H9 (cell line): ENCODE results near the gene RBKS. TPM values are rescaled to one million over a fixed set of nuclear protein-coding genes. Genes with fewer than 3 reads are reported as not detected.

Experiments
- DNase-seq: peaks from one replicate; pipeline ENCODE4 v3.0.0-alpha.2; 2017
- H2AFZ ChIP-seq: one replicate; pipeline ENCODE4 v1.6.1; 2013; ENCODE audit warnings: mild to moderate bottlenecking, low read length, control low read depth, moderate library complexity
- H2AK5ac ChIP-seq: 2 replicates; pipeline ENCODE4 v1.6.1; 2013; ENCODE audit warnings: low read length, control low read depth, mixed read lengths; ENCODE audit not compliant: insufficient read length
- H2BK120ac ChIP-seq: one replicate; pipeline ENCODE4 v1.6.1; 2013; ENCODE audit warnings: low read depth, mild to moderate bottlenecking, low read length, control low read depth, inconsistent platforms; ENCODE audit not compliant: poor library complexity, severe bottlenecking
- H2BK12ac ChIP-seq: 2 replicates; pipeline ENCODE4 v1.6.1; 2013; ENCODE audit warnings: low read length, control low read depth, mixed read lengths, low read depth; ENCODE audit not compliant: insufficient read length
- H2BK15ac ChIP-seq: 2 replicates; pipeline ENCODE4 v1.6.1; 2013; ENCODE audit warnings: low read depth, low read length, control low read depth
- H2BK20ac ChIP-seq: one replicate; pipeline ENCODE4 v1.6.1; 2013; ENCODE audit warnings: low read depth, mild to moderate bottlenecking, low read length, control low read depth, inconsistent platforms; ENCODE audit not compliant: poor library complexity, severe bottlenecking
- H2BK5ac ChIP-seq: 2 replicates; pipeline ENCODE4 v1.6.1; 2013; ENCODE audit warnings: low read length, control low read depth, mixed read lengths; ENCODE audit not compliant: insufficient read length
- H3K14ac ChIP-seq: 2 replicates; pipeline ENCODE4 v1.6.1; 2013; ENCODE audit warnings: low read length, control low read depth; ENCODE audit not compliant: insufficient read depth
- H3K18ac ChIP-seq: 2 replicates; pipeline ENCODE4 v1.6.1; 2013; ENCODE audit warnings: low read depth, mild to moderate bottlenecking, mixed read lengths, low read length, control low read depth; ENCODE audit not compliant: insufficient read length
- H3K23ac ChIP-seq: 2 replicates; pipeline ENCODE4 v1.6.1; 2013; ENCODE audit warnings: low read length, control low read depth, mixed read lengths, low read depth; ENCODE audit not compliant: insufficient read length
- H3K23me2 ChIP-seq: 2 replicates; pipeline ENCODE4 v1.6.1; 2013; ENCODE audit warnings: low read depth, mild to moderate bottlenecking, mixed read lengths, low read length, control low read depth; ENCODE audit not compliant: insufficient read length, poor library complexity, severe bottlenecking
- H3K27ac ChIP-seq: 2 replicates; pipeline ENCODE4 v1.5.1; 2013; ENCODE audit warnings: low read length, control low read depth, mixed read lengths, low read depth; ENCODE audit not compliant: insufficient read length
- H3K27me3 ChIP-seq: 2 replicates; pipeline ENCODE4 v1.6.1; 2013; ENCODE audit warnings: low read length, control low read depth, inconsistent platforms; ENCODE audit not compliant: insufficient read depth
- H3K4ac ChIP-seq: 2 replicates; pipeline ENCODE4 v1.6.1; 2013; ENCODE audit warnings: low read depth, mild to moderate bottlenecking, control low read depth, inconsistent platforms, low read length, moderate library complexity
- H3K4me1 ChIP-seq: 2 replicates; pipeline ENCODE4 v1.6.1; 2013; ENCODE audit warnings: low read length, control low read depth, inconsistent platforms; ENCODE audit not compliant: insufficient read depth
- H3K4me2 ChIP-seq: 2 replicates; pipeline ENCODE4 v1.6.1; 2013; ENCODE audit warnings: low read length, control low read depth, mixed read lengths; ENCODE audit not compliant: insufficient read length, insufficient read depth
- H3K56ac ChIP-seq: 2 replicates; pipeline ENCODE4 v1.6.1; 2013; ENCODE audit warnings: low read depth, mild to moderate bottlenecking, mixed read lengths, low read length, control low read depth; ENCODE audit not compliant: insufficient read length
- H3K79me1 ChIP-seq: 2 replicates; pipeline ENCODE4 v1.6.1; 2013; ENCODE audit warnings: low read depth, mild to moderate bottlenecking, moderate library complexity, low read length, control low read depth, inconsistent platforms; ENCODE audit not compliant: insufficient read depth, poor library complexity, severe bottlenecking
- H3K79me2 ChIP-seq: 2 replicates; pipeline ENCODE4 v1.6.1; 2013; ENCODE audit warnings: low read length, control low read depth, inconsistent platforms; ENCODE audit not compliant: insufficient read depth
- H3K9ac ChIP-seq: 2 replicates; pipeline ENCODE4 v1.6.1; 2013; ENCODE audit warnings: low read length, control low read depth, mixed read lengths; ENCODE audit not compliant: insufficient read length; ENCODE audit errors: extremely low read depth
- H3K9me3 ChIP-seq: one replicate; pipeline ENCODE4 v1.6.1; 2013; ENCODE audit warnings: low read depth, low read length, inconsistent platforms; ENCODE audit not compliant: control insufficient read depth
- H3T11ph ChIP-seq: one replicate; pipeline ENCODE4 v1.6.1; 2013; ENCODE audit warnings: mild to moderate bottlenecking, low read length, control low read depth, inconsistent platforms
- H4K20me1 ChIP-seq: one replicate; pipeline ENCODE4 v1.6.1; 2013; ENCODE audit not compliant: control insufficient read depth, insufficient read length, insufficient read depth
- H4K5ac ChIP-seq: 2 replicates; pipeline ENCODE4 v1.6.1; 2013; ENCODE audit warnings: low read depth, mild to moderate bottlenecking, mixed read lengths, low read length, control low read depth; ENCODE audit not compliant: insufficient read length
- H4K8ac ChIP-seq: replicated peaks from 2 replicates; pipeline ENCODE4 v1.6.1; 2013; ENCODE audit warnings: low read length, control low read depth, mixed read lengths, low read depth; ENCODE audit not compliant: insufficient read length
- H4K91ac ChIP-seq: 2 replicates; pipeline ENCODE4 v1.6.1; 2013; ENCODE audit warnings: low read depth, mild to moderate bottlenecking, moderate library complexity, mixed read lengths, low read length, control low read depth; ENCODE audit not compliant: insufficient read length
- H3K27ac Mint-ChIP-seq, 3 experiments: 2 replicates in 2 of 3; 3 replicates in 1 of 3; pipeline ENCODE4 v1.8.0; 2020 to 2021; ENCODE audit warnings: mixed read lengths in 3 of 3, mild to moderate bottlenecking in 1 of 3, moderate library complexity in 1 of 3
- H3K27me3 Mint-ChIP-seq: 2 replicates; pipeline ENCODE4 v1.8.0; 2021; ENCODE audit warnings: low read depth, mild to moderate bottlenecking, moderate library complexity, mixed read lengths
- H3K36me3 Mint-ChIP-seq, 3 experiments: 2 replicates in 2 of 3; 3 replicates in 1 of 3; pipeline ENCODE4 v1.8.0; 2020 to 2021; ENCODE audit warnings: low read depth in 3 of 3, mixed read lengths in 3 of 3; ENCODE audit not compliant: insufficient read depth in 1 of 3
- H3K4me1 Mint-ChIP-seq, 2 experiments: 2 replicates each; pipeline ENCODE4 v1.8.0; 2020; ENCODE audit warnings: mixed read lengths in 2 of 2
- H3K4me3 Mint-ChIP-seq, 2 experiments: 2 replicates in 1 of 2; 3 replicates in 1 of 2; pipeline ENCODE4 v1.8.0; 2020 to 2021; ENCODE audit warnings: mild to moderate bottlenecking in 2 of 2, mixed read lengths in 2 of 2, moderate library complexity in 1 of 2
- H3K9me3 Mint-ChIP-seq, 2 experiments: 2 replicates in 1 of 2; 3 replicates in 1 of 2; pipeline ENCODE4 v1.8.0; 2020; ENCODE audit warnings: mild to moderate bottlenecking in 2 of 2, mixed read lengths in 2 of 2, moderate library complexity in 1 of 2
- WGBS: extraction: QIAGEN DNeasy Blood & Tissue Kit; methylation state at CpG from one replicate; pipeline ENCODE4 v1.1.7; 2013; ENCODE audit warnings: missing lambda C conversion rate, low lambda C conversion rate, mixed read lengths; ENCODE audit not compliant: insufficient read length; ENCODE audit errors: extremely low coverage; 5-methylcytosine and 5-hydroxymethylcytosine counted together
- total RNA-seq: library from RNA; stranded (reverse); gene quantifications from 2 replicates; pipeline ENCODE4 v1.2.1, GENCODE V29; 2021
- TF ChIP-seq, protein P1 (sequence below): fragments of 200-600 bp; sonication (generic); conservative IDR thresholded peaks from 3 replicates; pipeline ENCODE4 v1.8.0; 2021; ENCODE audit warnings: antibody characterized with exemption, mild to moderate bottlenecking

RBKS gene
- total RNA-seq, 1 experiment from 2014 or later, result 2.3 TPM

DNA sequence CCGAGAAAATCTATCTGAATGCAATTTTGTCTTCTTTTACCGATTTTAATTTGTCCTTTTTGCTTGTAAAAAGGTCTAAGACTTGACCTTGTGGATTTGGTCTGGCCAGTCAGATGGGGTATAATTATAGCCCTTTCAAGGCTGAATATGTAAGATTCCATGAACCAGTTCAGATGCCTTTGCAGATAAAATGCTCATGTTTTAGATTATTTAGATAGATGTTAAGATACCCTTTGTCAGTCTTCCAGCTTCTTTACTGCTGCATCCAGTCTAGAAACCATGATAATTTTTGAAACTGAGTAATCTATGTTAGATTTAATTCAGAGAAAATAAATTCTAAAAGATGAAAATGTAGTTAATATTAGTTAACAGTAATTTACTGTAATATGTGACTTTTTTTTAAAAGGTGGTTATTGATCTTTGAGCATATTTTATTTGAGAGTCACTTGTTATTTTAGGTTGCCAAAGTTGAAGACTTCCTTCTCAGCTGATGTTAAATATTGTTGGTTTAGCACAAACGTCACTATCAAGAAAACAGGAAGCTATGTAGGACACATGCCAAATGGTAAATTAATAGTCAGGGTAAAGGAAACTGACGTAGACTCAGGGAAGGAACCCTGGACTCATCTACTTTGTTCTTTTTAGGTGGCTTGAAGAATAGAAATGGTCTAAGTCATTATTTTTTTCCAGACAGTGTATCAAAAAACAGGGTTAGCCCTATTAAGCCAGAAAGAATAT lies 30.1 kb upstream of the RBKS start:
- Histone ChIP-seq H3K18ac (no peak overlapping the region), H2BK15ac (no peak overlapping the region), H3T11ph (no peak overlapping the region), H3K4me2 (no peak overlapping the region), H2AK5ac (no peak overlapping the region), H3K9ac (no peak overlapping the region), H3K14ac (no peak overlapping the region), H3K79me2 (no peaks in the 10 kb centered on the region), H4K91ac (no peak overlapping the region), H3K56ac (no peak overlapping the region), H3K9me3 (no peaks in the 10 kb centered on the region), H3K79me1 (no peaks in the 10 kb centered on the region), H4K20me1 (no peaks in the 10 kb centered on the region), H2BK5ac (no peak overlapping the region), H3K4ac (no peak overlapping the region), H4K8ac (no peak overlapping the region), H2BK12ac (no peak overlapping the region), H3K23ac (no peak overlapping the region), H4K5ac (no peak overlapping the region), H2BK20ac (no peak overlapping the region), H3K4me1 (no peaks in the 10 kb centered on the region), H3K27me3 (no peaks in the 10 kb centered on the region), H2BK120ac (no peak overlapping the region), H3K27ac (no peak overlapping the region), H2AFZ (no peak overlapping the region), H3K23me2 (no peaks in the 10 kb centered on the region)
- H3K4me3 Mint-ChIP-seq, result no peak overlapping the region
- H3K36me3 Mint-ChIP-seq, result no peaks in the 10 kb centered on the region
- DNase-seq, result no peak
- no peaks in the 10 kb centered on the region for H3K4me1 Mint-ChIP-seq
- WGBS, result no CpG with 5 or more reads among the region's 4 CpGs
- no peaks in the 10 kb centered on the region for H3K9me3 Mint-ChIP-seq
- H3K27me3 Mint-ChIP-seq, result no peaks in the 10 kb centered on the region
- H3K27ac Mint-ChIP-seq, result no peak overlapping the region
- TF ChIP-seq, protein P1, sequence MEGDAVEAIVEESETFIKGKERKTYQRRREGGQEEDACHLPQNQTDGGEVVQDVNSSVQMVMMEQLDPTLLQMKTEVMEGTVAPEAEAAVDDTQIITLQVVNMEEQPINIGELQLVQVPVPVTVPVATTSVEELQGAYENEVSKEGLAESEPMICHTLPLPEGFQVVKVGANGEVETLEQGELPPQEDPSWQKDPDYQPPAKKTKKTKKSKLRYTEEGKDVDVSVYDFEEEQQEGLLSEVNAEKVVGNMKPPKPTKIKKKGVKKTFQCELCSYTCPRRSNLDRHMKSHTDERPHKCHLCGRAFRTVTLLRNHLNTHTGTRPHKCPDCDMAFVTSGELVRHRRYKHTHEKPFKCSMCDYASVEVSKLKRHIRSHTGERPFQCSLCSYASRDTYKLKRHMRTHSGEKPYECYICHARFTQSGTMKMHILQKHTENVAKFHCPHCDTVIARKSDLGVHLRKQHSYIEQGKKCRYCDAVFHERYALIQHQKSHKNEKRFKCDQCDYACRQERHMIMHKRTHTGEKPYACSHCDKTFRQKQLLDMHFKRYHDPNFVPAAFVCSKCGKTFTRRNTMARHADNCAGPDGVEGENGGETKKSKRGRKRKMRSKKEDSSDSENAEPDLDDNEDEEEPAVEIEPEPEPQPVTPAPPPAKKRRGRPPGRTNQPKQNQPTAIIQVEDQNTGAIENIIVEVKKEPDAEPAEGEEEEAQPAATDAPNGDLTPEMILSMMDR, result no peak
